Choroid plexus epithelial cell (primary cell): ENCODE results near the gene CFAP299.

Experiments
- DNase-seq: peaks from one replicate; pipeline ENCODE4 v3.0.0-alpha.2; 2010; ENCODE audit warnings: low read depth
- H3K4me3 ChIP-seq: 2 replicates; pipeline ENCODE4 v1.5.1; 2011; ENCODE audit warnings: low read depth, mild to moderate bottlenecking, control low read depth, low read length, moderate library complexity
- CTCF ChIP-seq: conservative IDR thresholded peaks from 2 replicates; pipeline ENCODE4 v1.5.1; 2011; ENCODE audit warnings: low read depth, mild to moderate bottlenecking, control low read depth, inconsistent platforms, low read length, moderate library complexity

The CFAP299 gene

GRCh38 chr4:80967346-80967745 is 631.8 kb downstream of the CFAP299 start:
- DNase-seq, result no peak
- H3K4me3 ChIP-seq, result no peak overlapping the region
- no peak for TF ChIP-seq CTCF

GRCh38 chr4:80980239-80980638 is 644.7 kb downstream of the CFAP299 start:
- no peak for DNase-seq
- no peak overlapping the region for H3K4me3 ChIP-seq
- TF ChIP-seq CTCF, result no peak

- H3K4me3 ChIP-seq, result no peak overlapping the region
- TF ChIP-seq CTCF, result no peak
- no peak for DNase-seq
Measured at GRCh38 chr4:80986011-80986410, 650.5 kb downstream of the CFAP299 start.

- no peak overlapping the region for H3K4me3 ChIP-seq
- peak; percentile 67 for TF ChIP-seq CTCF
- peak; percentile 85 for DNase-seq
Measured at GRCh38 chr4:80989921-80990544, 654.5 kb downstream of the CFAP299 start.

- no peak overlapping the region for H3K4me3 ChIP-seq
- DNase-seq, result no peak
- no peak for TF ChIP-seq CTCF
Measured at GRCh38 chr4:80990851-80991250, 655.3 kb downstream of the CFAP299 start.

GRCh38 chr4:80999943-81000342 is 664.4 kb downstream of the CFAP299 start:
- no peak for DNase-seq
- no peak for TF ChIP-seq CTCF
- H3K4me3 ChIP-seq, result no peak overlapping the region

- DNase-seq, result no peak
- no peak overlapping the region for H3K4me3 ChIP-seq
- no peak for TF ChIP-seq CTCF
Measured at GRCh38 chr4:81003597-81004111, 668.1 kb downstream of the CFAP299 start.
